Thoracic aorta (tissue), 2 donors: Measurements from ENCODE around the gene SRXN1. TPM values are rescaled to one million over a fixed set of nuclear protein-coding genes. Genes with fewer than 3 reads are reported as not detected.

Experiments used
- ATAC-seq: fragments of 150-250 bp; one replicate; pipeline ENCODE4 v1.8.0; 2017; ENCODE audit warnings: low read depth; ENCODE audit not compliant: insufficient number of reproducible peaks, low FRiP score
- DNase-seq: peaks from one replicate; pipeline ENCODE4 v3.0.0-alpha.2; 2020; ENCODE audit warnings: low spot score
- H3K27ac ChIP-seq, 2 donors: fragments of 200-600 bp; sonication (generic); 1 replicate in 1 of 2; 2 replicates in 1 of 2; pipeline ENCODE4 v1.5.1; 2016; ENCODE audit warnings: mild to moderate bottlenecking in 2 of 2, moderate library complexity in 2 of 2
- H3K27me3 ChIP-seq: fragments of 200-600 bp; sonication (generic); replicated peaks from 2 replicates; pipeline ENCODE4 v1.6.0; 2016; ENCODE audit warnings: mild to moderate bottlenecking; ENCODE audit not compliant: insufficient read depth
- H3K36me3 ChIP-seq: fragments of 200-600 bp; sonication (generic); one replicate; pipeline ENCODE4 v1.5.1; 2016
- H3K4me1 ChIP-seq, 2 donors: fragments of 200-600 bp; sonication (generic); 1 replicate in 1 of 2; 2 replicates in 1 of 2; pipeline versions ENCODE4 v1.5.1 to v1.6.0; 2016; ENCODE audit warnings: low read depth in 2 of 2, mild to moderate bottlenecking in 1 of 2; ENCODE audit not compliant: control insufficient read depth in 1 of 2
- H3K4me3 ChIP-seq: fragments of 200-600 bp; sonication (generic); 2 replicates; pipeline ENCODE4 v1.5.1; 2016; ENCODE audit warnings: mild to moderate bottlenecking
- H3K9me3 ChIP-seq: fragments of 200-600 bp; sonication (generic); 2 replicates; pipeline ENCODE4 v1.5.1; 2016
- total RNA-seq, 2 donors: library from RNA; depleted of rRNA; stranded (reverse); fragments of >200 nt; gene quantifications; one replicate each; pipeline versions ENCODE4 v1.1.0 to v1.2.3, GENCODE V29; 2016
- TF ChIP-seq, protein P1 (sequence below): fragments of 200-600 bp; sonication (generic); IDR thresholded peaks from one replicate; pipeline ENCODE4 v1.5.1; 2019; ENCODE audit warnings: antibody characterized with exemption

The SRXN1 gene
- total RNA-seq, 2 donors from 2014 or later = 41.7 to 49.4 TPM

- ATAC-seq = no peak
- H3K27ac ChIP-seq = no peak overlapping the region
- H3K36me3 ChIP-seq = no peaks in the 10 kb centered on the region
- H3K4me3 ChIP-seq = no peak overlapping the region
- no peaks in the 10 kb centered on the region for H3K9me3 ChIP-seq
- H3K27me3 ChIP-seq = no peaks in the 10 kb centered on the region
- TF ChIP-seq, protein P1, sequence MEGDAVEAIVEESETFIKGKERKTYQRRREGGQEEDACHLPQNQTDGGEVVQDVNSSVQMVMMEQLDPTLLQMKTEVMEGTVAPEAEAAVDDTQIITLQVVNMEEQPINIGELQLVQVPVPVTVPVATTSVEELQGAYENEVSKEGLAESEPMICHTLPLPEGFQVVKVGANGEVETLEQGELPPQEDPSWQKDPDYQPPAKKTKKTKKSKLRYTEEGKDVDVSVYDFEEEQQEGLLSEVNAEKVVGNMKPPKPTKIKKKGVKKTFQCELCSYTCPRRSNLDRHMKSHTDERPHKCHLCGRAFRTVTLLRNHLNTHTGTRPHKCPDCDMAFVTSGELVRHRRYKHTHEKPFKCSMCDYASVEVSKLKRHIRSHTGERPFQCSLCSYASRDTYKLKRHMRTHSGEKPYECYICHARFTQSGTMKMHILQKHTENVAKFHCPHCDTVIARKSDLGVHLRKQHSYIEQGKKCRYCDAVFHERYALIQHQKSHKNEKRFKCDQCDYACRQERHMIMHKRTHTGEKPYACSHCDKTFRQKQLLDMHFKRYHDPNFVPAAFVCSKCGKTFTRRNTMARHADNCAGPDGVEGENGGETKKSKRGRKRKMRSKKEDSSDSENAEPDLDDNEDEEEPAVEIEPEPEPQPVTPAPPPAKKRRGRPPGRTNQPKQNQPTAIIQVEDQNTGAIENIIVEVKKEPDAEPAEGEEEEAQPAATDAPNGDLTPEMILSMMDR = no peak
- no peaks in the 10 kb centered on the region for H3K4me1 ChIP-seq
- no peak for DNase-seq
These were observed 26.4 kb downstream of the SRXN1 start for GRCh38 chr20:626579-626978.

- Histone ChIP-seq H3K27me3 (no peaks in the 10 kb centered on the region), H3K9me3 (no peaks in the 10 kb centered on the region), H3K36me3 (no peaks in the 10 kb centered on the region), H3K4me3 (no peak overlapping the region), H3K4me1 (no peaks in the 10 kb centered on the region), H3K27ac (no peak overlapping the region)
- TF ChIP-seq, protein P1 = no peak
- DNase-seq (no peak), ATAC-seq (no peak)
These were observed 27.6 kb downstream of the SRXN1 start for GRCh38 chr20:625360-625932.

DNA sequence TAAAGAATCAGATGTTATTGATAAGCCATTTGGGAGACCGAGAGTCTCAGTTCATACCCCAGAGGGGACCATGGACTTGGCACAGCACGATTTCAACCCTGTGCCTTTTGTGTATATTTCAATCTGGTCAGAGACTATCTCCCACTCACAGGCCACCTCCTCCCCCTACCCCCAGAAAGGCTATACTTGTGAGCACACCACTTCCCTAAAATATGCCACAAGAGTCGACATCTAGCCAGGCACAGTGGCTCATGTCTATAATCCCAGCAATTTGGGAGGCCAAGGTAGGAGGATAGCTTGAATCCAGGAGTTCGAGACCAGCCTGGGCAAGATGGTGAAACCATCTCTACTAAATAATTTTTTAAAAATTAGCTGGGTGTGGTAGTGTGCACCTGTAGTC lies 29.3 kb downstream of the SRXN1 start:
- Histone ChIP-seq H3K4me3 (no peak overlapping the region), H3K27ac (no peak overlapping the region), H3K36me3 (no peaks in the 10 kb centered on the region), H3K9me3 (no peaks in the 10 kb centered on the region), H3K27me3 (no peaks in the 10 kb centered on the region), H3K4me1 (no peaks in the 10 kb centered on the region)
- DNase-seq (no peak), ATAC-seq (no peak)
- TF ChIP-seq, protein P1 = no peak

DNA sequence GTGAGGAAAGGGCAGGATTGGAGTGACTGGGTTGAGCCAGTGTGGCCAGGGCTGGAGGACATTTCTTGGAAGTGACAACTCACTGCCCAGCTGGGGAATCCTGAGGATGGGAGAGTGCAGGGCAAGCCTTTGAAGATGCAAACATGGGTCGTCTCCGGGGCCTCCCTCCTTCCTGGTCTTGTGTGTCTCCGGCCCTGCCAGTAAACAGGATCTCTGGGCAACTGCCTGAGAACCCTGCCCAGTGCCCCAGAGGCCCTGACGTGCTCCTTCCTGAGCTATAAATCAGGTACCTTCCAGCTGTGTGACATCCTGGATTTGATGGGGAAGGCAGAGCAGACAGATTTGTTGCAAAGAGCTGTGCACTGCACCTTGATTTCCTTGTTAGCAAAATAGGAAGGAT lies 30.0 kb downstream of the SRXN1 start:
- DNase-seq (no peak), ATAC-seq (no peak)
- TF ChIP-seq, protein P1 = no peak
- H3K9me3 ChIP-seq = peaks cover 4% of the 10 kb centered on the region
- H3K36me3 ChIP-seq = no peaks in the 10 kb centered on the region
- no peak overlapping the region for H3K4me3 ChIP-seq
- no peaks in the 10 kb centered on the region for H3K27me3 ChIP-seq
- H3K27ac ChIP-seq = no peak overlapping the region
- H3K4me1 ChIP-seq = no peaks in the 10 kb centered on the region

DNA sequence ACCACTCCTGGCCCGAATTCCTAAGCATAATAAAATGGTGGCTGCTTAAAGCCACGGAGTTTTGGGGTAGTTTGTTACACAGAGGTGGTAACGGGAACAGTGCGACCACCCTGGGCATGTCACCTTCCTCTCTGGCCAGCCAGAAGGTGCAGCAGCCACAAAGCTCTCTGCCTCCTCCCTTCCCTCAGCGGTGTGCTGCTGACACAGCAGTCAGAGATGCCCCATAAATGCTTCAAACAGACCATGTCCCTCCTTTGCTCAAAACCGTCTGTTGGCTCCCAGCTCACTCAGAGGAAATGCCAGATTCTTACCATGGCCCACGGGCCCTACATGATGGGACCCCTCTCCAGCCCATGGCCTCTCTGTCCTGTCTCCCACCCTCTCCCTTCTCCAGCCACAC lies 30.8 kb downstream of the SRXN1 start:
- ATAC-seq (no peak), DNase-seq (no peak)
- Histone ChIP-seq H3K36me3 (no peaks in the 10 kb centered on the region), H3K4me3 (no peak overlapping the region), H3K4me1 (no peaks in the 10 kb centered on the region), H3K9me3 (peaks cover 6% of the 10 kb centered on the region), H3K27ac (no peak overlapping the region), H3K27me3 (no peaks in the 10 kb centered on the region)
- TF ChIP-seq, protein P1 = no peak
